ENCODE results near the gene ITGA2B. TPM values are rescaled to one million over a fixed set of nuclear protein-coding genes. Genes with fewer than 3 reads are reported as not detected.
"Not testable (repeated sequence)": the region's sequence is repeated elsewhere in the genome, so short reads cannot be mapped to it uniquely, and the experiment has no call there.

Gene ITGA2B
- total RNA-seq, 1 experiment from 2014 or later = not detected

GRCh38 chr17:44379887-44380286, 9.6 kb downstream of the ITGA2B start:
- H3K36me3 ChIP-seq = no peaks in the 10 kb centered on the region
- DNase-seq = no peak
- peaks cover 16% of the 10 kb centered on the region for H3K27me3 ChIP-seq
- H3K4me3 ChIP-seq = no peak overlapping the region
- H3K9me3 ChIP-seq = no peaks in the 10 kb centered on the region

GRCh38 chr17:44378171-44378705, 11.2 kb downstream of the ITGA2B start:
- no peaks in the 10 kb centered on the region for H3K36me3 ChIP-seq
- DNase-seq = no peak
- no peaks in the 10 kb centered on the region for H3K9me3 ChIP-seq
- peaks cover 8% of the 10 kb centered on the region; the same call in 1 of the 2 replicates for H3K27me3 ChIP-seq
- no peak overlapping the region for H3K4me3 ChIP-seq

- no peak for DNase-seq
- Histone ChIP-seq H3K9me3 (no peaks in the 10 kb centered on the region), H3K27me3 (peaks cover 4% of the 10 kb centered on the region; the same call in 1 of the 2 replicates), H3K4me3 (no peak overlapping the region), H3K36me3 (no peaks in the 10 kb centered on the region)
These were observed 12.7 kb downstream of the ITGA2B start for GRCh38 chr17:44376779-44377178.

GRCh38 chr17:44376124-44376523, 13.3 kb downstream of the ITGA2B start:
- Histone ChIP-seq H3K9me3 (no peaks in the 10 kb centered on the region), H3K27me3 (no peaks in the 10 kb centered on the region), H3K4me3 (no peak overlapping the region), H3K36me3 (no peaks in the 10 kb centered on the region)
- DNase-seq = peak; percentile 56

GRCh38 chr17:44375196-44376017, 14.0 kb downstream of the ITGA2B start:
- DNase-seq = no peak
- H3K36me3 ChIP-seq = no peaks in the 10 kb centered on the region
- no peaks in the 10 kb centered on the region for H3K27me3 ChIP-seq
- H3K4me3 ChIP-seq = no peak overlapping the region
- H3K9me3 ChIP-seq = no peaks in the 10 kb centered on the region

GRCh38 chr17:44374306-44375195, 14.9 kb downstream of the ITGA2B start:
- no peaks in the 10 kb centered on the region for H3K36me3 ChIP-seq
- H3K9me3 ChIP-seq = no peaks in the 10 kb centered on the region
- no peak for DNase-seq
- no peaks in the 10 kb centered on the region for H3K27me3 ChIP-seq
- no peak overlapping the region for H3K4me3 ChIP-seq

GRCh38 chr17:44372036-44372435, 17.4 kb downstream of the ITGA2B start:
- no peak overlapping the region for H3K4me3 ChIP-seq
- H3K36me3 ChIP-seq = no peaks in the 10 kb centered on the region
- H3K27me3 ChIP-seq = peaks cover 7% of the 10 kb centered on the region; the same call in 1 of the 2 replicates
- DNase-seq = no peak
- no peaks in the 10 kb centered on the region for H3K9me3 ChIP-seq

GRCh38 chr17:44369414-44370023, 19.9 kb downstream of the ITGA2B start:
- not testable (repeated sequence) for DNase-seq, H3K4me3 ChIP-seq, H3K36me3 ChIP-seq, H3K9me3 ChIP-seq
- peaks cover 27% of the 10 kb centered on the region for H3K27me3 ChIP-seq

- not testable (repeated sequence) for H3K9me3 ChIP-seq, H3K4me3 ChIP-seq, H3K36me3 ChIP-seq, DNase-seq
- H3K27me3 ChIP-seq = peaks cover 31% of the 10 kb centered on the region
These were observed 20.8 kb downstream of the ITGA2B start for GRCh38 chr17:44368391-44369243.

- H3K27me3 ChIP-seq = peaks cover 31% of the 10 kb centered on the region
- no peak overlapping the region for H3K4me3 ChIP-seq
- no peak for DNase-seq
- no peaks in the 10 kb centered on the region for H3K36me3 ChIP-seq
- H3K9me3 ChIP-seq = no peaks in the 10 kb centered on the region
These were observed 22.0 kb downstream of the ITGA2B start for GRCh38 chr17:44367231-44367979.

- not testable (repeated sequence) for DNase-seq, H3K4me3 ChIP-seq, H3K36me3 ChIP-seq, H3K9me3 ChIP-seq
- peaks cover 31% of the 10 kb centered on the region for H3K27me3 ChIP-seq
These were observed 24.4 kb downstream of the ITGA2B start for GRCh38 chr17:44365051-44365450.

- Histone ChIP-seq H3K36me3 (no peaks in the 10 kb centered on the region), H3K27me3 (peaks cover 31% of the 10 kb centered on the region), H3K4me3 (peak within 1 kb of the TSS; percentile 58), H3K9me3 (no peaks in the 10 kb centered on the region)
- DNase-seq = peak; percentile 65
These were observed 25.8 kb downstream of the ITGA2B start, which contains the start of gene FAM171A2 for GRCh38 chr17:44363613-44364159. FAM171A2 (minus strand) TSS chr17:44363853; CDS start chr17:44363714, 139 bp downstream.

GRCh38 chr17:44362949-44363612, 26.4 kb downstream of the ITGA2B start:
- no peaks in the 10 kb centered on the region for H3K36me3 ChIP-seq
- DNase-seq = peak; percentile 36
- H3K9me3 ChIP-seq = no peaks in the 10 kb centered on the region
- H3K4me3 ChIP-seq = peak overlapping the region; percentile 58
- peaks cover 31% of the 10 kb centered on the region for H3K27me3 ChIP-seq

- DNase-seq = no peak
- Histone ChIP-seq H3K4me3 (no peak overlapping the region), H3K9me3 (no peaks in the 10 kb centered on the region), H3K27me3 (peaks cover 29% of the 10 kb centered on the region), H3K36me3 (no peaks in the 10 kb centered on the region)
These were observed 26.9 kb downstream of the ITGA2B start for GRCh38 chr17:44362459-44362948.

Measured in MG63 (cell line).